Measurements from ENCODE around the gene ARID1B. TPM values are rescaled to one million over a fixed set of nuclear protein-coding genes. Genes with fewer than 3 reads are reported as not detected.

ARID1B gene
- polyA plus RNA-seq (2011; rRNA removed) (14.1 and 17.0 TPM in 2 replicates), polyA minus RNA-seq (2011; rRNA and poly(A)+ RNA removed) (102 and 103 TPM in 2 replicates)

DNA sequence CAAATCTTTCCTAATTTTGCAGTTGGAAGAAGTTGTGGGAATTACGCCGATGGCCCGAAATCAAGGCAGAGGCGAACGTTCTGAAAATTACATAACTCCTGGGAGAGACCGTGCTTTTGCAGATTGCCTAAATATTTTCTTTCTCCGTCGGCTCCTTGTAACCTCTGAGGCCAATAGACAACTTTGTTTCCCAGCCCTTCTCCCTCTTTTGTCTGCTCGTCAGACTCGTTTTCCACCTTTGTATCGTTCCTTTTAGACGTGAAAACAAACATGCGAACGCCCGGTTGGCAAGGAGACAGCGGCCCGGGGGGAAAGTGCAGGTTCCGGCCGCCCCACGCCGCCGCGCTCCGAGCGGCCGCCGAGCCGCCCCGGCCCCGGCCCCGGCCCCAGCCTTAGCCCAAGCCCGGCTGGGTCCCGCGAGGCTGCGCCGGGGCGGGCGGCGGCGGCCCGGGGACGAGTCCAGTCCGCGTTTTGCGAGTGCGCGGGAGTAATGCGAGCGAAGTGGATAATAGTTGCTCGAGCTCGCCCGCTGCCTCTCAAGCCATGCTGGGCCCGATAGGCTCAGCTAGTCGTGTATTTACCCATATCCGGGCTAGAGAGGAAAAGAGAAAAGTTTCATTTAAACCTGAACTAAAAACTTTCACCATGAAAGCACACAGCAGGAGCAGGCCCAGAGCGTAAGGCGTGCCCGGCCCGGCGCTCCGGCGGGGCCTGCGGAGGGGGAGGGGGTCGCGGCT, at the start of gene ARID1B:
Gene ARID1B, plus strand, starts transcription at position 539 of the 737 bp plus-strand sequence. CDS start 303 bp downstream, outside the sequence.
- no peak for DNase-seq (ENCODE audit: low read depth)
- Histone ChIP-seq H3K4me3 (ENCODE audit: low read depth, low read length) (peak within 1 kb of the TSS; percentile 82), H3K27me3 (ENCODE audit: control insufficient read depth, insufficient read depth, low read length) (no peaks in the 10 kb centered on the region), H3K36me3 (ENCODE audit: control insufficient read depth, insufficient read depth, low read length) (no peaks in the 10 kb centered on the region)
- no peak for TF ChIP-seq CTCF (IDR thresholded peaks at IDR 0.05; ENCODE audit: insufficient read depth, low read depth, low read length)
- CTCF ChIA-PET = interaction anchor here (1.2 kb wide), 1 partner anchor 214 kb away, joined by 3 read pairs; no protein-coding TSS in a partner anchor
- POLR2A ChIA-PET = no interaction called here

DNA sequence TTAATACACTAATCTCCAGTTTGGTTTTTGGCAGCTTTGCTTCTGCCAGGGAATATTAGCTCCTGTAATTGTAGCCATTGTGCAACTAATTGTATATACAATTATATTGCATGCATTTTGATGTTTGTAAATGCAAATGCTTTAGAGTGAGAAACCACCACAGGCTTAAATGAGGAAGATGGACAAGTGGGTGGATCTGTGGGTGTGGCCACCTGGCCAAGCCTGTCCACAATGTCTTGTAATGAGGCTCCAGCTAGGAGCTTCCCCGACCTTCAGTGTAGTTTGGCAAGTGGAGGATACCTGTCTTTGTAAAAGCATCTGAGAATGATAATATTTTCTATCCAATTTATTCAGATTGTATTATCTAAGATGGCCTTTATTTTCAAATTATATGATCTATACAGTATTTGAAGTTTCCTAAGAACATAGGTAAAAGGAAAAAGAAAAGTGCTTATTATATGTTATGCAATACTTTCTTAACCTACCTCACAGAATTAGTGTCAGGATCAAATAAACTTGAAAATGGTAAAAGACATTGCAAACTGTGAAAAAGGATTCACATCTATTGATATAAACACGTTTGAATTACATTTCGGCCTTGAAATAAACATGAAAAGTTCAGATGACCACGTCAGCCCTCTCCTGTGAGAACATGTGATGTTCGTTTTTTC, 49.3 kb upstream of the ARID1B start:
- no peak for TF ChIP-seq CTCF (IDR thresholded peaks at IDR 0.05; ENCODE audit: insufficient read depth, low read depth, low read length)
- ChIA-PET POLR2A (no interaction called here), CTCF (interaction anchor here (1.6 kb wide), 1 partner anchor 9 kb away, joined by 3 read pairs; no protein-coding TSS in a partner anchor)
- H3K36me3 ChIP-seq (ENCODE audit: control insufficient read depth, insufficient read depth, low read length) = no peaks in the 10 kb centered on the region
- peaks cover 4% of the 10 kb centered on the region for H3K27me3 ChIP-seq (ENCODE audit: control insufficient read depth, insufficient read depth, low read length)
- H3K4me3 ChIP-seq (ENCODE audit: low read depth, low read length) = no peak overlapping the region
- no peak for DNase-seq (ENCODE audit: low read depth)

DNA sequence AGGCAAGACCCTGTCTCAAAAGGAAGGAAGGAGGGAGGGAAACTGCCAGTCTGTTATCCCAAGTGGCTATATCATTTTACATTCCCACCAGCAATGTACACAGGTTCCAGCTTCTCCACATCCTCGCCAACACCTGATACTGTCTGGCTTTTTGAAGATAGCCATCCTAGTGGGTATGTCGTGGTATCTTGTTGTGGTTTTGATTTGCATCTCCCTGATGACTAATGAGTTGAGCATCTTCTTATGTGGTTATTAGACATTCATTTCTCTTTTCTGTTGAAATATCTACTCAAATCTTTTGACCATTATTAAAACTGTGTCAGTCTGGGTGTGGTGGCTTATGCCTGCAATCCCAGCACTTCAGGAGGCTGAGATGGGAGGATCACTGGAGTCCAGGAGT, 47.9 kb upstream of the ARID1B start:
- ChIA-PET POLR2A (no interaction called here), CTCF (no interaction called here)
- TF ChIP-seq CTCF (IDR thresholded peaks at IDR 0.05; ENCODE audit: insufficient read depth, low read depth, low read length) = no peak
- peak; percentile 15 for DNase-seq (ENCODE audit: low read depth)
- Histone ChIP-seq H3K27me3 (ENCODE audit: control insufficient read depth, insufficient read depth, low read length) (peaks cover 4% of the 10 kb centered on the region), H3K36me3 (ENCODE audit: control insufficient read depth, insufficient read depth, low read length) (no peaks in the 10 kb centered on the region), H3K4me3 (ENCODE audit: low read depth, low read length) (no peak overlapping the region)

DNA sequence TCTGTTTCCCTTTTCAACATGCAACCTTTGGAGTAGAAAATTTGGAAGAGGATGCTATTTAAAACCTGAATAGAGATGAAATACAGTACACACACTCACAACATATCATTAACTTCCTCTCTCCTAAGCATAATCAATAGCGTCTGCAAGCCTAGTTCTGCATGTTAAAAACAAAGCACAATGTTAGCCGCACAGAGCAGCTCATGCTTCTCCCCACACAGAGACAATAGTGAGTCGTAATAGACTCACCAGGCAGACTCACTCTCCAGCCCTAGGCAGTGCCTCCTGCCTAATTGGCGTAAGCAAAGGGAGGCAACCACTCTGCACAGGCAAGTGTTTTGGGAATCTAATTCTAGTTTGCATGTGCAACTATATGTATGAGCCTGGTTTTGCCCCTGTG, 45.8 kb upstream of the ARID1B start:
- H3K27me3 ChIP-seq (ENCODE audit: control insufficient read depth, insufficient read depth, low read length) = peaks cover 4% of the 10 kb centered on the region
- POLR2A ChIA-PET = no interaction called here
- no peaks in the 10 kb centered on the region for H3K36me3 ChIP-seq (ENCODE audit: control insufficient read depth, insufficient read depth, low read length)
- no peak for TF ChIP-seq CTCF (IDR thresholded peaks at IDR 0.05; ENCODE audit: insufficient read depth, low read depth, low read length)
- DNase-seq (ENCODE audit: low read depth) = peak; percentile 19
- CTCF ChIA-PET = no interaction called here
- H3K4me3 ChIP-seq (ENCODE audit: low read depth, low read length) = no peak overlapping the region

DNA sequence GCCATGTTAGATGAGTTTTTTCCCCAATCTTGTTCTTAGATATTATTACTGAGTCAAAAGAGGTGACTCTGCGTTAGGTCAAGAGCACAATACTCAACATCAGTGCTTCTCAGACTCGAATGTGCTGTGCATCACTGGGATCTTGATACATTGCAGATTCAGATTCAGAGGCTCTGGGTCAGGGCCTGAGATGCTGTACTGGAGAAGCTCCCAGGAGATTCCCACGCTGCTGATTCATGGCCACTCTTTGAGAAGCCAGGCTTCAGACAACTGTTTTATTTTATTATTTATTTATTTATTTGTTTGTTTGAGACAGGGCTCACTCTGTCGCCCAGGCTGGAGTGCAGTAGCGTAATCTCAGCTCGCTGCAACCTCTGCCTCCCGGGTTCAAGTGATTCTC, 41.4 kb upstream of the ARID1B start:
- Histone ChIP-seq H3K36me3 (ENCODE audit: control insufficient read depth, insufficient read depth, low read length) (no peaks in the 10 kb centered on the region), H3K27me3 (ENCODE audit: control insufficient read depth, insufficient read depth, low read length) (no peaks in the 10 kb centered on the region), H3K4me3 (ENCODE audit: low read depth, low read length) (no peak overlapping the region)
- ChIA-PET POLR2A (no interaction called here), CTCF (interaction anchor here (1.6 kb wide), 1 partner anchor 11 kb away, joined by 3 read pairs; no protein-coding TSS in a partner anchor)
- no peak for DNase-seq (ENCODE audit: low read depth)
- no peak for TF ChIP-seq CTCF (IDR thresholded peaks at IDR 0.05; ENCODE audit: insufficient read depth, low read depth, low read length)

All from BJ (cell line).